Upper lobe of right lung (tissue), 1 donor: Measurements from ENCODE around the gene AEBP2. TPM values are rescaled to one million over a fixed set of nuclear protein-coding genes. Genes with fewer than 3 reads are reported as not detected.
"Not testable (repeated sequence)": the region's sequence is repeated elsewhere in the genome, so short reads cannot be mapped to it uniquely, and the experiment has no call there.

ENCODE experiments used
- ATAC-seq: fragments of 200-7000 bp; cut with Tn5 transposase; one replicate; pipeline ENCODE4 v1.9.1; 2020; ENCODE audit warnings: mild to moderate bottlenecking, moderate library complexity
- DNase-seq: peaks from one replicate; pipeline ENCODE4 v3.0.0-alpha.2; 2020
- H3K27ac ChIP-seq: fragments of 200-600 bp; one replicate; pipeline ENCODE4 v1.8.0; 2022
- H3K27me3 ChIP-seq: fragments of 200-600 bp; one replicate; pipeline ENCODE4 v1.8.0; 2022; ENCODE audit warnings: mild to moderate bottlenecking
- H3K36me3 ChIP-seq: fragments of 200-600 bp; one replicate; pipeline ENCODE4 v1.8.0; 2022
- H3K4me1 ChIP-seq: fragments of 200-600 bp; one replicate; pipeline ENCODE4 v1.8.0; 2022
- H3K4me3 ChIP-seq: fragments of 200-600 bp; one replicate; pipeline ENCODE4 v1.8.0; 2022; ENCODE audit warnings: mild to moderate bottlenecking
- H3K9me3 ChIP-seq: fragments of 200-600 bp; one replicate; pipeline ENCODE4 v1.8.0; 2022
- CTCF ChIP-seq: fragments of 200-600 bp; IDR thresholded peaks from one replicate; pipeline ENCODE4 v1.8.0; 2022; ENCODE audit warnings: antibody characterized with exemption
- intact Hi-C: fragments of 100-400 bp; cut with DNase I; formaldehyde crosslinking; loops from one replicate; pipeline ENCODE4 v1.11.0; 2022
- total RNA-seq: library from RNA; stranded (reverse); fragmentation: NEBNext Ultra II Directional; extraction: Animal tissue kit (Norgen Biotek cat#: 25700); gene quantifications from one replicate; pipeline ENCODE4 v1.2.1, GENCODE V29; 2021
- donor health status: DM: no; HTN: yes; CAD: no; lungs with severe emphysema.

Gene AEBP2
- total RNA-seq, 1 donor from 2014 or later, result 40.1 TPM

- ATAC-seq (no peak), DNase-seq (no peak)
- intact Hi-C loops, result no loop called here
- Histone ChIP-seq H3K27ac (no peak overlapping the region), H3K27me3 (no peaks in the 10 kb centered on the region), H3K4me3 (no peak overlapping the region), H3K9me3 (no peaks in the 10 kb centered on the region), H3K36me3 (no peaks in the 10 kb centered on the region), H3K4me1 (peaks cover 7% of the 10 kb centered on the region)
- TF ChIP-seq CTCF, result no peak
Observed at GRCh38 chr12:19409376-19409775, 29.9 kb upstream of the AEBP2 start.

GRCh38 chr12:19410211-19410610 lies 29.1 kb upstream of the AEBP2 start:
- Histone ChIP-seq H3K9me3 (no peaks in the 10 kb centered on the region), H3K4me1 (peaks cover 7% of the 10 kb centered on the region), H3K36me3 (no peaks in the 10 kb centered on the region), H3K4me3 (no peak overlapping the region), H3K27ac (no peak overlapping the region), H3K27me3 (no peaks in the 10 kb centered on the region)
- ATAC-seq, result peak; percentile 52
- no peak for TF ChIP-seq CTCF
- no peak for DNase-seq
- intact Hi-C loops, result no loop called here

DNA sequence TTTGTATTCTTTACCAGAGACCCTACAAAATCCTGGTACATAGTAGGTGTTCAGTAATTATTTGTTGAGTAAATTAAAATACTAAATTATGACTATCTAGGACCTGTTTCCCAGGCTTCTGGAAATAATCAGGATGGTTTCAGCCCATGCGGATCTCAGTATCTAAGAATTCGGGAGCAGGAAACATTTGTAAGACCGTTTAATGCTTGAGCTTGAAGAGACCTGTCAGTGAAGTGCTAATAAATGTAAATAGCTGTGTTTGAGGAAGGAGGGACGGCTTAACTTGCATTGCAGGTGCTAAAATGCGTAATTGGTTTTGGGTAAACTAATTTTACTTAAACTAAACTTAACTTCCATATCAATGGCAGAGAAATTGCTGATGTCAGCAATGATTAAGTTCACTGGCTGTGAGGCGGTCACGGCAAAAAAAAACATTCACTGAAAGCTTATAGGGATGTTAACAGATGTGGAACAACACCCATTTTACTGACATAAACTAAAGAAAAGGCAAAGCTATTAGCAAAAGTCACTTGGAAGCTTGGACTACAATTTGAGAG lies 28.6 kb upstream of the AEBP2 start:
- H3K9me3 ChIP-seq, result no peaks in the 10 kb centered on the region
- no peak overlapping the region for H3K27ac ChIP-seq
- TF ChIP-seq CTCF, result no peak
- H3K36me3 ChIP-seq, result no peaks in the 10 kb centered on the region
- intact Hi-C loops, result no loop called here
- no peak for DNase-seq
- H3K27me3 ChIP-seq, result no peaks in the 10 kb centered on the region
- no peak overlapping the region for H3K4me3 ChIP-seq
- ATAC-seq, result no peak
- H3K4me1 ChIP-seq, result peaks cover 7% of the 10 kb centered on the region

DNA sequence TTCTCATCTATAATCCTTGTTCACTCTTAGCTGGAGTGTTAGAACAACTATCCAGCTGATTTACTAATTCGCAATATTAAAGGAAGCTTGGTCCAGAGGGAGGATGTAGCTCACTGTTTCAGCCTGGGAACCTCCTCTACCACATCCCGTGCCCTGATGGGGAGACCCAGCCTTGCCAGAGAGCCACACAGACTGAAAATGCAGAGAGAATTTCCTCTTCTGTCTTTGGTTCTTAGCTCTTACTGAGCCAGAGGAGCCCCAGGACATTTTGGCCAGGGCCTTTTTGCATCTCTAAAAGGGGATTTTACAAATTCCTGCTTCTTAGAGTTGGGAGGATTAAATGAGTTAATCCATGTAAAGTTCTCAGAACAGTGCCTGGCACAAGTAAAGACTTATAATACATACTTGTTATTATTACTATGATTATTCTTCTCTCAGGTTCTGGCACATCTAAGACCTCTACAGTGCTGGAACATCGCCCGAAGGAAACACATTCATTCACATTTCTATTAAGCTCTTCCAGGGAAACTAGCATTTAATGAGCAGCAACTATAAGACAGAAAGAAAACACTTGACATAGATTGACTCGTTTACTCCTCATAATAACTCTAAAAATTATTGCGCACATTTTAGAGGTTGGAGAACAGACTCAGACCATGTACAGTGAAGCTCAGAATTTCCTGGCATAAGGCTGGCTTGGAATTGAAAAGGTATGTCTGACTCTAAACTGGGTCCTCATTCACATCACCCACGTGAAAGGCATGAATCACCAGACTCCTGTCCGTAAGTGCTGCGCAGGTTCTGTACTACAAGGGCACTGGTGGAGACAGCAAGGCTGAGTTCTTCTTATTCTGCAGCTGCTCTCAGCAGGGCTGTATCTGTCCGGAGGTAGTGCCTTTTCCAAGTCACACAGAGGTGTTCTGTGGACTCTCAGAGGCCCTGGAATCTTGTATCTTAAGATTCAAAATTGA lies 27.8 kb upstream of the AEBP2 start:
- H3K27ac ChIP-seq, result no peak overlapping the region
- DNase-seq (no peak), ATAC-seq (no peak)
- no peaks in the 10 kb centered on the region for H3K36me3 ChIP-seq
- H3K9me3 ChIP-seq, result no peaks in the 10 kb centered on the region
- intact Hi-C loops, result no loop called here
- H3K27me3 ChIP-seq, result no peaks in the 10 kb centered on the region
- H3K4me3 ChIP-seq, result no peak overlapping the region
- peaks cover 7% of the 10 kb centered on the region for H3K4me1 ChIP-seq
- TF ChIP-seq CTCF, result no peak

GRCh38 chr12:19412844-19413243 lies 26.4 kb upstream of the AEBP2 start:
- ATAC-seq, result no peak
- TF ChIP-seq CTCF, result no peak
- Histone ChIP-seq H3K27me3 (no peaks in the 10 kb centered on the region), H3K4me3 (no peak overlapping the region), H3K36me3 (no peaks in the 10 kb centered on the region), H3K4me1 (peaks cover 7% of the 10 kb centered on the region), H3K9me3 (no peaks in the 10 kb centered on the region), H3K27ac (no peak overlapping the region)
- intact Hi-C loops, result no loop called here
- DNase-seq, result no peak

DNA sequence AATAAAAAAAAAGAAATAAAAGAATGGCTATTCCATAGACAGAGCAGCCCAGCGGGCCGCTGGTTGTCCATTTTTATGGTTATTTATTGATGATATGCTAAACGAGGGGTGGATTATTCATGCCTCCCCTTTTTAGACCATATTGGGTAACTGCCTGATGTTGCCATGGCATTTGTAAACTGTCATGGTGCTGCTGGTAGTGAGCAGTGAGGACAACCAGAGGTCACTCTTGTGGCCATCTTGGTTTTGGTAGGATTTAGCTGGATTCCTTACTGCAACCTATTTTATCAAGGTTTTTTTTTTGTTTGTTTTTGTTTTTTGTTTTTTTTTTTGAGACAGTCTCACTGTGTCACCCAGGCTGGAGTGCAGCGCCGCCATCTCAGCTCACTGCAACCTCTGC lies 25.7 kb upstream of the AEBP2 start:
- DNase-seq, H3K36me3 ChIP-seq, intact Hi-C loops, H3K9me3 ChIP-seq, ATAC-seq, H3K27me3 ChIP-seq, H3K27ac ChIP-seq, H3K4me1 ChIP-seq, H3K4me3 ChIP-seq: not testable (repeated sequence)
